Left ventricle myocardium inferior (tissue), 1 donor: ENCODE results near the gene ANO7. TPM values are rescaled to one million over a fixed set of nuclear protein-coding genes. Genes with fewer than 3 reads are reported as not detected.

Source experiments
- DNase-seq: peaks from one replicate; pipeline ENCODE4 v3.0.0-alpha.2; 2020
- H3K27ac ChIP-seq: fragments of 200-600 bp; replicated peaks from 2 replicates; pipeline ENCODE4 v1.8.0; 2021
- H3K27me3 ChIP-seq: fragments of 200-600 bp; 2 replicates; pipeline ENCODE4 v1.8.0; 2021; ENCODE audit warnings: low read depth
- H3K36me3 ChIP-seq: fragments of 200-600 bp; 2 replicates; pipeline ENCODE4 v1.8.0; 2021
- H3K4me1 ChIP-seq: fragments of 200-600 bp; 2 replicates; pipeline ENCODE4 v1.8.0; 2021
- H3K4me3 ChIP-seq: fragments of 200-600 bp; 2 replicates; pipeline ENCODE4 v1.8.0; 2021; ENCODE audit warnings: mild to moderate bottlenecking, moderate library complexity
- H3K9me3 ChIP-seq: fragments of 200-600 bp; replicated peaks from 2 replicates; pipeline ENCODE4 v1.8.0; 2021
- CTCF ChIP-seq: fragments of 200-600 bp; IDR thresholded peaks from 2 replicates; pipeline ENCODE4 v1.8.0; 2021; ENCODE audit warnings: antibody characterized with exemption, mild to moderate bottlenecking, borderline replicate concordance
- intact Hi-C: fragments of 100-400 bp; cut with micrococcal nuclease; formaldehyde crosslinking; loops from one replicate; pipeline ENCODE4 v1.11.0; 2022
- total RNA-seq: library from RNA; stranded (reverse); fragmentation: NEBNext Ultra II Directional; extraction: Animal tissue kit (Norgen Biotek cat#: 25700); gene quantifications from one replicate; pipeline ENCODE4 v1.2.1, GENCODE V29; 2021
- donor health status: DM: no; HTN: yes; CAD: no; lungs with severe emphysema.

ANO7 gene
- total RNA-seq, 1 donor from 2014 or later: 0.80 TPM

DNA sequence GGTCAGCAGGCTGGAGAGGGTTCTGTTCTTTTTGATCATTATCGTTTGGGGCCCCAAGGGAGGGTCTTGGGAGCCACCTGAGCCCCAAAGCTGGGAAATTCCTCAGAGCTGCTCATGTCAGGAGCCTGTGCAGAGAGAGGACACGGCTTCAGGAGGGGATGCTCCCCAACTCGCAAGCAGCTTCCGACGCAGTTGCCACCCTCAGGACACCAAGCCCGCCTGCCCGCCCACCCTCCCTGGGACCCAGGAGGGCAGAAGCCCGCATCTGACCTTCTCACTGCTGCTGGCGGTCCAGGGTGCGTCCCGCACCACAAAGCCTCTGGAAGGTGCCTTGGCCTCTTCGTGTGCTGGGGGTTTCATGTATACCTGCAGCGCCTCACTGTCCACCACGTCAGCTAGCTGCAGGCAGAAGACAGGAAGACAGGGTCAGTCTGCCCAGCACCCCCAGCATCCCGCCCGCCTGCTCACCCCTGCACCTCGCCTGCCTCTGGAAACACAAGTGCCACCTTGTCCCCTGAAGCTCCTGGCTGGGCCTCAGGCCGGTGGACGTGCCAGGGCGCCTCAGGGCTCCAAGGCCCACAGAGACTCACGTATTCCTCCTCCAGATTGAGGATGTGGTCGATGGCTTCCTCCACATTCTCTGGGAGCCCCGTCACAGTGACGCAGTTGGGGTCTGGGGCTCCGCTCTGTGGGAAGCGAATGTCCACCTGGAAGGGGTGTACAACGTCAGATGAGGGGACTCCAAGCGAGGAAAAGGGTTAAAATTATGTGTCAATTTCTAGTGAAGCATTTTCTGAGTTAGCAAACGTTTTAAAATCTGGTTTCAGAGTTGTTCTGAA is 41.3 kb downstream of the ANO7 start:
- H3K27ac ChIP-seq: peak overlapping the region; percentile 67
- H3K27me3 ChIP-seq: no peaks in the 10 kb centered on the region
- peaks cover 97% of the 10 kb centered on the region for H3K36me3 ChIP-seq
- TF ChIP-seq CTCF: no peak
- H3K9me3 ChIP-seq: no peaks in the 10 kb centered on the region
- DNase-seq: no peak
- peaks cover 47% of the 10 kb centered on the region for H3K4me1 ChIP-seq
- H3K4me3 ChIP-seq: no peak overlapping the region
- intact Hi-C loops: no loop called here

DNA sequence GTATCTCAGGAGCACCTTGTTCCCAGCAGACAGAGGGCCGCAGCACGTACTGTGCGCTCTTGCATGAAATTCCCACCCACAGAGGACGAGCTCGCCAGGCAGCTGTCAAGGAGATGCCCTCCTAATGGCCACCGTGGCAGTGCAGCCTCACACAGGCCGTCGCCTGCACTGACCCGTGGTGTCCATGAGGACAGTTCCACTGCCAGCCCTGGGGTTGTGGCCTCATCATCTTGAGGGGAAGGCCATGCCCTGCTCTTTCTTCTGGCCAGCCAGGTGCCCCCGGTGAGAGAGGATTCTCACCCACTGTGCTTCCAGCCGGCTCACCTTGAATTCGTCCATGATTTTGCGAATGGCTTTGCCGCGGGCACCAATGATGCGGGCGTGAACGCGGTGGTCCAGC is 42.0 kb downstream of the ANO7 start:
- peaks cover 98% of the 10 kb centered on the region for H3K36me3 ChIP-seq
- intact Hi-C loops: no loop called here
- no peak for TF ChIP-seq CTCF
- no peaks in the 10 kb centered on the region for H3K27me3 ChIP-seq
- peaks cover 44% of the 10 kb centered on the region for H3K4me1 ChIP-seq
- H3K27ac ChIP-seq: no peak overlapping the region
- no peak for DNase-seq
- H3K4me3 ChIP-seq: no peak overlapping the region
- no peaks in the 10 kb centered on the region for H3K9me3 ChIP-seq

GRCh38 chr2:241232736-241233575 is 44.5 kb downstream of the ANO7 start:
- intact Hi-C loops: no loop called here
- DNase-seq: no peak

DNA sequence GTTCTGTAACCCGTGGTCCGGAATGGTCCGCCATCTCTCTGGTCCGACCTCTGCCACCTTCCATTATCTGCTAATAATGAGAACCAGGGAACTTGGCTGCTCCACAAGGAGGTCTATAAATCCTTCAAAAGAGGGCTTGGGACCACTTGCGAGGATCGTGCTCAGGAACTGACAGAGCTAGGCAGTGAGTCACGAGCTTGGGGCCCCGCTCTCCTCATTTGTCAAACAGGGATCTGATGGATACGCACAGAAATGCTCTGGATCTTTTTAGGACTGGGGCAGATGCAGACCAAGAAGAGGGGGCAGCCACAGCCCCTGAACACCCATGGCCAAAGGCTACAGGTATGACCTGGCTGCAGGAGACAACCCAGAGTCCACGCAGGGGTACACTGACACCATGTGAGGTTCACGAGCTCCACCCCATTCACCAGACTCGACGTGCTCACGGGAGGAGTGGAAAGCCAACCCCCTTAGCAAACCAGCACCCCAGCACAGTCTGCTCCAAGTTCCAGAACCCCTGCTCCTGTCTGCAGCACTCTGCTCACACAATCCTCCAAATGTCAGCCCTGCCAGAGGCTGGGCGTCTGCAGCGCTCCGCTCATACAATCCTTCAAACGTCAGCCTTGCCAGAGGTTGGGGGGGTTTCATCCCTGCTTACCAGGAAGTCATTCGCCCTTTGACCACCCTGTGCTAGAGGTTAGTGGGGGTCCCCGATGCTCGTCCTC is 45.8 kb downstream of the ANO7 start:
- H3K4me3 ChIP-seq: no peak overlapping the region
- peaks cover 18% of the 10 kb centered on the region for H3K4me1 ChIP-seq
- peaks cover 100% of the 10 kb centered on the region for H3K36me3 ChIP-seq
- no peak for DNase-seq
- intact Hi-C loops: no loop called here
- no peak for TF ChIP-seq CTCF
- H3K9me3 ChIP-seq: no peaks in the 10 kb centered on the region
- H3K27ac ChIP-seq: no peak overlapping the region
- no peaks in the 10 kb centered on the region for H3K27me3 ChIP-seq

More at GRCh38 chr2:241232736-241233575, 44.5 kb downstream of the ANO7 start:
- no peaks in the 10 kb centered on the region for H3K9me3 ChIP-seq
- no peak overlapping the region for H3K4me3 ChIP-seq
- peaks cover 100% of the 10 kb centered on the region for H3K36me3 ChIP-seq
- H3K27me3 ChIP-seq: no peaks in the 10 kb centered on the region
- no peak for TF ChIP-seq CTCF
- H3K4me1 ChIP-seq: peaks cover 31% of the 10 kb centered on the region
- no peak overlapping the region for H3K27ac ChIP-seq

DNA sequence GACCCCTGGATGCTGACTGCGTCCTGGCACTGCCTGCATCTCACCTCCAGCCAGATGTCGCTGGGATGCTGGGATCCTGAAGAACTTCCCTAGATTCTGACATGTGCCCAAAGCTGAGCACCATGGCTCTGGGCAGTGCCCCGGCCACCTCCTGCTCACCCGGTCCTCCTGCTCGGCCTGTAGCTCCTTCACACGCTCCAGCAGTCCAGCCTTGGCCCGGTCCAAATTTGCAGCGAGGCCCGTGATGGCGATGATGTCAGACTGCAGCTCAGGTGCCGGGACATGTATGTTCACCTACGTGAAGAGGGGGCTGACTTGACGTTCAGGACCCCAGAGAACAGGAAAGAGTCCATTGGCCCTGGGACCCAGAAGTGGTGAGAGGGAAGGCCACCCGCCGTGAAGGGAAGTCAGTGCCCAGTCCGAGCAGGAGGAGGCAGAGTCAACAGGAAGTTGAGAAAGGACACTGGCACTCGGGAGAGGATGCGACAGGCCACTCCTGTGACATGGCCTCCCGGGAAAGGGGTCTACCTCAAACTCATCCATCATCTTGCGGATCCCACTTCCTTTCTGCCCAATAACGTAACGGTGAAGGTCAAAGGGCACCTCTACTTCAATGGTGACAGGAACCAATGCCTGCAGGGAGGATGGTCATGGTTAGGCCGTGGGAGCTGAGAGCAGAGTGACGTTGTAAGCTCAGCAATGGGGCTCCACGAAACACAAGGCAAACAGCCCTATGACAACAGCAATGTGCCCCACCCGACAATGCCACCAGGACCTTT is 46.7 kb downstream of the ANO7 start:
- Histone ChIP-seq H3K4me1 (peaks cover 10% of the 10 kb centered on the region), H3K27ac (no peak overlapping the region), H3K9me3 (no peaks in the 10 kb centered on the region), H3K4me3 (no peak overlapping the region), H3K27me3 (no peaks in the 10 kb centered on the region), H3K36me3 (peaks cover 100% of the 10 kb centered on the region)
- no peak for TF ChIP-seq CTCF
- no peak for DNase-seq
- intact Hi-C loops: no loop called here
